HepG2 (cell line): Measurements from ENCODE around the gene PLCG1. TPM values are rescaled to one million over a fixed set of nuclear protein-coding genes. Genes with fewer than 3 reads are reported as not detected.

Experiments
- GATA4 ChIP-seq: sonication (generic); IDR thresholded peaks from 2 replicates; pipeline ENCODE4 v1.6.1; 2016; ENCODE audit warnings: antibody characterized with exemption, low read depth, borderline replicate concordance
- HMG20B ChIP-seq: conservative IDR thresholded peaks from 2 replicates; pipeline ENCODE4 v1.6.1; 2016; ENCODE audit warnings: missing genetic modification reagents, missing compliant biosample characterization
- HMGA1 ChIP-seq: sonication (generic); formaldehyde crosslinking; conservative IDR thresholded peaks from 2 replicates; pipeline ENCODE4 v1.4.0; 2020; ENCODE audit warnings: missing genetic modification reagents
- JARID2 ChIP-seq: sonication (generic); formaldehyde crosslinking; IDR thresholded peaks from 2 replicates; pipeline ENCODE4 v1.8.1; 2023; ENCODE audit warnings: missing genetic modification reagents, inconsistent platforms; ENCODE audit not compliant: insufficient replicate concordance
- POGZ ChIP-seq: sonication (generic); formaldehyde crosslinking; IDR thresholded peaks from 2 replicates; pipeline ENCODE4 v1.4.0; 2020; ENCODE audit warnings: mild to moderate bottlenecking, missing genetic modification reagents
- SRF ChIP-seq: IDR thresholded peaks from 2 replicates; pipeline ENCODE4 v1.6.1; 2011; ENCODE audit warnings: mild to moderate bottlenecking, low read depth, low read length, moderate library complexity
- TCF7L2 ChIP-seq: IDR thresholded peaks from 2 replicates; pipeline ENCODE4 v1.6.1; 2011; ENCODE audit warnings: mild to moderate bottlenecking, low read depth, low read length, moderate library complexity
- ZNF101 ChIP-seq: sonication (generic); formaldehyde crosslinking; IDR thresholded peaks from 2 replicates; pipeline ENCODE4 v1.4.0; 2020; ENCODE audit warnings: mild to moderate bottlenecking, low read depth, missing genetic modification reagents, borderline replicate concordance
- ZNF556 ChIP-seq: sonication (generic); formaldehyde crosslinking; IDR thresholded peaks from 2 replicates; pipeline ENCODE4 v1.4.0; 2020; ENCODE audit warnings: mild to moderate bottlenecking, missing genetic modification reagents, borderline replicate concordance
- ZNF598 ChIP-seq: sonication (generic); formaldehyde crosslinking; IDR thresholded peaks from 2 replicates; pipeline ENCODE4 v1.5.1; 2020; ENCODE audit warnings: mild to moderate bottlenecking, missing genetic modification reagents, borderline replicate concordance
- ZNF672 ChIP-seq: sonication (generic); formaldehyde crosslinking; IDR thresholded peaks from 2 replicates; pipeline ENCODE4 v1.8.1; 2022; ENCODE audit warnings: missing genetic modification reagents
- polyA plus RNA-seq, 8 experiments: library from polyadenylated mRNA; depleted of rRNA in 3 of 8; stranded (reverse) in 7 of 8; unstranded in 1 of 8; fragments of >200 nt; fragmentation: Illumina TruSeq in 4 of 8; extraction: Trizol in 4 of 8; gene quantifications; 2 replicates each; pipeline versions ENCODE4 v1.2.1 to v1.2.3, GENCODE V29; 2011 to 2016; ENCODE audit warnings: low read depth in 4 of 8, missing spikeins in 1 of 8, mixed read lengths in 1 of 8; ENCODE audit not compliant: insufficient read depth in 1 of 8
- total RNA-seq, 5 experiments: library from RNA; depleted of rRNA; stranded (reverse); fragments of >200 nt; fragmentation: Illumina TruSeq; extraction: Trizol; gene quantifications; 2 replicates each; pipeline ENCODE4 v1.2.3, GENCODE V29; 2016; ENCODE audit warnings: low read depth in 1 of 5
- TF ChIP-seq, protein P1 (sequence below): sonication (generic); formaldehyde crosslinking; IDR thresholded peaks from 2 replicates; pipeline ENCODE4 v1.5.1; 2020; ENCODE audit warnings: mild to moderate bottlenecking, missing genetic modification reagents, moderate library complexity
- TF ChIP-seq, protein P2 (sequence below): sonication (generic); formaldehyde crosslinking; IDR thresholded peaks from 2 replicates; pipeline ENCODE4 v1.8.0; 2022; ENCODE audit warnings: missing genetic modification reagents, mild to moderate bottlenecking, borderline replicate concordance
- TF ChIP-seq, protein P3 (sequence below): sonication (generic); formaldehyde crosslinking; IDR thresholded peaks from 2 replicates; pipeline ENCODE4 v1.5.1; 2020; ENCODE audit warnings: missing genetic modification reagents, mild to moderate bottlenecking, borderline replicate concordance
- TF ChIP-seq, protein P4 (sequence below), 2 experiments: sonication (generic) in 1 of 2; formaldehyde crosslinking in 1 of 2; IDR thresholded peaks; 2 replicates each; pipeline versions ENCODE4 v1.4.0 to v1.6.1; 2018 to 2020; ENCODE audit warnings: missing genetic modification reagents in 2 of 2, borderline replicate concordance in 1 of 2, low read depth in 1 of 2, mild to moderate bottlenecking in 1 of 2, missing biosample characterization in 1 of 2
- TF ChIP-seq, protein P5 (sequence below): sonication (generic); formaldehyde crosslinking; IDR thresholded peaks from 2 replicates; pipeline ENCODE4 v1.4.0; 2020; ENCODE audit warnings: missing genetic modification reagents, borderline replicate concordance

Gene PLCG1
- total and polyA plus RNA-seq, 2 of the 13 experiments (the other 11 are each of a cell fraction or from before 2014, with no cell fraction given) = 85.3 to 158 TPM

DNA sequence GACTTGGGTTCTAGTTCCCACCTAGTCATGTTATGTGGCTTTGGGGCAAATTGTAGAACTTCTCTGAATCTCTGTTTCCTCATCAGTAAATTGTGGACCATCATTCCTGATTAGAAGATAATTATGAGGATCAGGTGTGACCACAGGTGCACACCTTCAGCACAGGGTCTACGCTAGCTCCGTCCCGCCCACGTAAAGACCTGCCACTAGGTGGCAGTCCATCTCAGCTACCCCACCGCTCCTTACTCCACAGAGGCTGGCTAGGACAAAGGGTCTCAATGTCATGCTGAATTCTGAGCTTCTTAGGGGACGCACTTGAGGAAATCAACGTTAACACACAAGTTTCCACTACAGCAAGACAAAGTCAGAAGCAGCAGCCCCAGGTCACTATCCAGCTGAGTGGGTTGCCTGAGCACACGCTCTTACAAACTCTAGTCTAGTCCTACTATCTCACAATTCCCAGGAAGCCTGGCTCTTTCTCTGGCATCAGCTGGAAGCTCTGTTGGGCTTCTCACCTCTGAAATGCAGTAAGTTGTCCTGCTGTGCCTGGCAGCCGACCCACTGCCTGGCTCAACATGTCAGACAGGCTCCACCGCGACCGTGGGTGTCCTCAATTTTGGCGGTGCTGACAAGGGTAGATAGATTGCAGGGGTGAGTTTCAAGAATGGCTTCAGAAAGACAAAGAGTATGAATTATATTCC, 2.0 kb upstream of the PLCG1 start (continued):
- TF ChIP-seq, protein P1, sequence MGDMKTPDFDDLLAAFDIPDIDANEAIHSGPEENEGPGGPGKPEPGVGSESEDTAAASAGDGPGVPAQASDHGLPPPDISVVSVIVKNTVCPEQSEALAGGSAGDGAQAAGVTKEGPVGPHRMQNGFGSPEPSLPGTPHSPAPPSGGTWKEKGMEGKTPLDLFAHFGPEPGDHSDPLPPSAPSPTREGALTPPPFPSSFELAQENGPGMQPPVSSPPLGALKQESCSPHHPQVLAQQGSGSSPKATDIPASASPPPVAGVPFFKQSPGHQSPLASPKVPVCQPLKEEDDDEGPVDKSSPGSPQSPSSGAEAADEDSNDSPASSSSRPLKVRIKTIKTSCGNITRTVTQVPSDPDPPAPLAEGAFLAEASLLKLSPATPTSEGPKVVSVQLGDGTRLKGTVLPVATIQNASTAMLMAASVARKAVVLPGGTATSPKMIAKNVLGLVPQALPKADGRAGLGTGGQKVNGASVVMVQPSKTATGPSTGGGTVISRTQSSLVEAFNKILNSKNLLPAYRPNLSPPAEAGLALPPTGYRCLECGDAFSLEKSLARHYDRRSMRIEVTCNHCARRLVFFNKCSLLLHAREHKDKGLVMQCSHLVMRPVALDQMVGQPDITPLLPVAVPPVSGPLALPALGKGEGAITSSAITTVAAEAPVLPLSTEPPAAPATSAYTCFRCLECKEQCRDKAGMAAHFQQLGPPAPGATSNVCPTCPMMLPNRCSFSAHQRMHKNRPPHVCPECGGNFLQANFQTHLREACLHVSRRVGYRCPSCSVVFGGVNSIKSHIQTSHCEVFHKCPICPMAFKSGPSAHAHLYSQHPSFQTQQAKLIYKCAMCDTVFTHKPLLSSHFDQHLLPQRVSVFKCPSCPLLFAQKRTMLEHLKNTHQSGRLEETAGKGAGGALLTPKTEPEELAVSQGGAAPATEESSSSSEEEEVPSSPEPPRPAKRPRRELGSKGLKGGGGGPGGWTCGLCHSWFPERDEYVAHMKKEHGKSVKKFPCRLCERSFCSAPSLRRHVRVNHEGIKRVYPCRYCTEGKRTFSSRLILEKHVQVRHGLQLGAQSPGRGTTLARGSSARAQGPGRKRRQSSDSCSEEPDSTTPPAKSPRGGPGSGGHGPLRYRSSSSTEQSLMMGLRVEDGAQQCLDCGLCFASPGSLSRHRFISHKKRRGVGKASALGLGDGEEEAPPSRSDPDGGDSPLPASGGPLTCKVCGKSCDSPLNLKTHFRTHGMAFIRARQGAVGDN (CRISPR knock-in tag) = peak; percentile 49
- TF ChIP-seq HMG20B (CRISPR knock-in tag) (no peak; the same call in 1 of the 2 replicates), GATA4 (no peak), ZNF598 (CRISPR knock-in tag) (peak; percentile 94; the same call in 1 of the 2 replicates), ZNF556 (CRISPR knock-in tag) (peak; percentile 76), ZNF672 (CRISPR knock-in tag) (no peak), ZNF101 (CRISPR knock-in tag) (0 out of 2 replicates have a peak, but pooled peaks have one; percentile 39), SRF (no peak), POGZ (no peak), HMGA1 (CRISPR knock-in tag) (no peak), JARID2 (CRISPR knock-in tag) (no peak), TCF7L2 (no peak)
- TF ChIP-seq, protein P2, sequence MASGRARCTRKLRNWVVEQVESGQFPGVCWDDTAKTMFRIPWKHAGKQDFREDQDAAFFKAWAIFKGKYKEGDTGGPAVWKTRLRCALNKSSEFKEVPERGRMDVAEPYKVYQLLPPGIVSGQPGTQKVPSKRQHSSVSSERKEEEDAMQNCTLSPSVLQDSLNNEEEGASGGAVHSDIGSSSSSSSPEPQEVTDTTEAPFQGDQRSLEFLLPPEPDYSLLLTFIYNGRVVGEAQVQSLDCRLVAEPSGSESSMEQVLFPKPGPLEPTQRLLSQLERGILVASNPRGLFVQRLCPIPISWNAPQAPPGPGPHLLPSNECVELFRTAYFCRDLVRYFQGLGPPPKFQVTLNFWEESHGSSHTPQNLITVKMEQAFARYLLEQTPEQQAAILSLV (CRISPR knock-in tag) = no peak
- TF ChIP-seq, protein P3, sequence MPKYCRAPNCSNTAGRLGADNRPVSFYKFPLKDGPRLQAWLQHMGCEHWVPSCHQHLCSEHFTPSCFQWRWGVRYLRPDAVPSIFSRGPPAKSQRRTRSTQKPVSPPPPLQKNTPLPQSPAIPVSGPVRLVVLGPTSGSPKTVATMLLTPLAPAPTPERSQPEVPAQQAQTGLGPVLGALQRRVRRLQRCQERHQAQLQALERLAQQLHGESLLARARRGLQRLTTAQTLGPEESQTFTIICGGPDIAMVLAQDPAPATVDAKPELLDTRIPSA (CRISPR knock-in tag) = no peak
- TF ChIP-seq, protein P4, sequence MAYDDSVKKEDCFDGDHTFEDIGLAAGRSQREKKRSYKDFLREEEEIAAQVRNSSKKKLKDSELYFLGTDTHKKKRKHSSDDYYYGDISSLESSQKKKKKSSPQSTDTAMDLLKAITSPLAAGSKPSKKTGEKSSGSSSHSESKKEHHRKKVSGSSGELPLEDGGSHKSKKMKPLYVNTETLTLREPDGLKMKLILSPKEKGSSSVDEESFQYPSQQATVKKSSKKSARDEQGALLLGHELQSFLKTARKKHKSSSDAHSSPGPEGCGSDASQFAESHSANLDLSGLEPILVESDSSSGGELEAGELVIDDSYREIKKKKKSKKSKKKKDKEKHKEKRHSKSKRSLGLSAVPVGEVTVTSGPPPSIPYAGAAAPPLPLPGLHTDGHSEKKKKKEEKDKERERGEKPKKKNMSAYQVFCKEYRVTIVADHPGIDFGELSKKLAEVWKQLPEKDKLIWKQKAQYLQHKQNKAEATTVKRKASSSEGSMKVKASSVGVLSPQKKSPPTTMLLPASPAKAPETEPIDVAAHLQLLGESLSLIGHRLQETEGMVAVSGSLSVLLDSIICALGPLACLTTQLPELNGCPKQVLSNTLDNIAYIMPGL (CRISPR knock-in tag; IDR thresholded peaks at IDR 0.05; ENCODE audit: borderline replicate concordance in 1 of 2, low read depth in 1 of 2) = peak; percentile 82 to 96
- TF ChIP-seq, protein P5, sequence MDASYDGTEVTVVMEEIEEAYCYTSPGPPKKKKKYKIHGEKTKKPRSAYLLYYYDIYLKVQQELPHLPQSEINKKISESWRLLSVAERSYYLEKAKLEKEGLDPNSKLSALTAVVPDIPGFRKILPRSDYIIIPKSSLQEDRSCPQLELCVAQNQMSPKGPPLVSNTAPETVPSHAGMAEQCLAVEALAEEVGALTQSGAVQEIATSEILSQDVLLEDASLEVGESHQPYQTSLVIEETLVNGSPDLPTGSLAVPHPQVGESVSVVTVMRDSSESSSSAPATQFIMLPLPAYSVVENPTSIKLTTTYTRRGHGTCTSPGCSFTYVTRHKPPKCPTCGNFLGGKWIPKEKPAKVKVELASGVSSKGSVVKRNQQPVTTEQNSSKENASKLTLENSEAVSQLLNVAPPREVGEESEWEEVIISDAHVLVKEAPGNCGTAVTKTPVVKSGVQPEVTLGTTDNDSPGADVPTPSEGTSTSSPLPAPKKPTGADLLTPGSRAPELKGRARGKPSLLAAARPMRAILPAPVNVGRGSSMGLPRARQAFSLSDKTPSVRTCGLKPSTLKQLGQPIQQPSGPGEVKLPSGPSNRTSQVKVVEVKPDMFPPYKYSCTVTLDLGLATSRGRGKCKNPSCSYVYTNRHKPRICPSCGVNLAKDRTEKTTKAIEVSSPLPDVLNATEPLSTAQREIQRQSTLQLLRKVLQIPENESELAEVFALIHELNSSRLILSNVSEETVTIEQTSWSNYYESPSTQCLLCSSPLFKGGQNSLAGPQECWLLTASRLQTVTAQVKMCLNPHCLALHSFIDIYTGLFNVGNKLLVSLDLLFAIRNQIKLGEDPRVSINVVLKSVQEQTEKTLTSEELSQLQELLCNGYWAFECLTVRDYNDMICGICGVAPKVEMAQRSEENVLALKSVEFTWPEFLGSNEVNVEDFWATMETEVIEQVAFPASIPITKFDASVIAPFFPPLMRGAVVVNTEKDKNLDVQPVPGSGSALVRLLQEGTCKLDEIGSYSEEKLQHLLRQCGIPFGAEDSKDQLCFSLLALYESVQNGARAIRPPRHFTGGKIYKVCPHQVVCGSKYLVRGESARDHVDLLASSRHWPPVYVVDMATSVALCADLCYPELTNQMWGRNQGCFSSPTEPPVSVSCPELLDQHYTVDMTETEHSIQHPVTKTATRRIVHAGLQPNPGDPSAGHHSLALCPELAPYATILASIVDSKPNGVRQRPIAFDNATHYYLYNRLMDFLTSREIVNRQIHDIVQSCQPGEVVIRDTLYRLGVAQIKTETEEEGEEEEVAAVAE = peak; percentile 86; the same call in 1 of the 2 replicates
